NCI-H1694 treated with DMSO at 0.1 percent for 48 hours (cell line): ENCODE measurements around the gene CRMP1.

Source experiments
- DNase-seq: peaks from one replicate; lab custom pipeline; 2025; lab: John Stamatoyannopoulos, UW

Gene CRMP1

GRCh38 chr4:5888222-5889001 lies 4.5 kb downstream of the CRMP1 start:
- DNase-seq = peak; percentile 32

- no peak for DNase-seq
These were observed 5.3 kb downstream of the CRMP1 start for GRCh38 chr4:5887361-5888221.

GRCh38 chr4:5887011-5887360 lies 5.9 kb downstream of the CRMP1 start:
- no peak for DNase-seq

- no peak for DNase-seq
These were observed 7.2 kb downstream of the CRMP1 start for GRCh38 chr4:5885733-5886132.

GRCh38 chr4:5884796-5885195 lies 8.1 kb downstream of the CRMP1 start:
- DNase-seq = no peak

- no peak for DNase-seq
These were observed 9.0 kb downstream of the CRMP1 start for GRCh38 chr4:5883916-5884315.

GRCh38 chr4:5882947-5883346 lies 9.9 kb downstream of the CRMP1 start:
- DNase-seq = no peak

- DNase-seq = no peak
These were observed 11.5 kb downstream of the CRMP1 start for GRCh38 chr4:5881340-5881739.

- DNase-seq = no peak
These were observed 14.5 kb downstream of the CRMP1 start for GRCh38 chr4:5878359-5878758.

GRCh38 chr4:5877392-5877791 lies 15.5 kb downstream of the CRMP1 start:
- no peak for DNase-seq

- peak; percentile 43 for DNase-seq
These were observed 18.0 kb downstream of the CRMP1 start for GRCh38 chr4:5874811-5875449.

- peak; percentile 65 for DNase-seq
These were observed 22.2 kb downstream of the CRMP1 start for GRCh38 chr4:5870701-5871100.

GRCh38 chr4:5869966-5870619 lies 22.8 kb downstream of the CRMP1 start:
- peak; percentile 13 for DNase-seq

GRCh38 chr4:5867866-5868265 lies 25.0 kb downstream of the CRMP1 start:
- DNase-seq = peak; percentile 58

- peak; percentile 58 for DNase-seq
These were observed 25.8 kb downstream of the CRMP1 start for GRCh38 chr4:5866841-5867813.

- DNase-seq = no peak
These were observed 26.8 kb downstream of the CRMP1 start for GRCh38 chr4:5865896-5866599.

- DNase-seq = no peak
These were observed 29.3 kb downstream of the CRMP1 start for GRCh38 chr4:5863461-5864113.

GRCh38 chr4:5858020-5858769 lies 34.7 kb downstream of the CRMP1 start:
- DNase-seq = no peak

GRCh38 chr4:5857199-5857598 lies 35.7 kb downstream of the CRMP1 start:
- DNase-seq = no peak
